ENCODE measurements around the gene BTG4.

GRCh38 chr11:111460856-111461255 lies 51.3 kb downstream of the BTG4 start:
- TF ChIP-seq SP2 (IDR thresholded peaks at IDR 0.05; ENCODE audit: low read length), result no peak
- TF ChIP-seq SRF (IDR thresholded peaks at IDR 0.05; ENCODE audit: low read depth, low read length), result no peak
- no peak for TF ChIP-seq GTF2F1 (IDR thresholded peaks at IDR 0.05; ENCODE audit: borderline replicate concordance, low read depth, low read length)

Measured in H1 (cell line).